Esophagus squamous epithelium (tissue), 5 donors: Measurements from ENCODE around the gene LRRC8E. TPM values are rescaled to one million over a fixed set of nuclear protein-coding genes. Genes with fewer than 3 reads are reported as not detected.

Experiments
- DNase-seq: peaks from one replicate; lab custom pipeline; 2025; lab: John Stamatoyannopoulos, UW
- H3K27ac ChIP-seq, 4 donors: fragments of 200-600 bp; sonication (generic); one replicate each; pipeline ENCODE4 v1.5.1; 2016 to 2019; ENCODE audit warnings: mild to moderate bottlenecking in 1 of 4
- H3K27me3 ChIP-seq, 4 donors: fragments of 200-600 bp; sonication (generic); 1 replicate in 3 of 4; 2 replicates in 1 of 4; pipeline versions ENCODE4 v1.5.1 to v1.6.0; 2017 to 2021; ENCODE audit warnings: antibody characterized with exemption in 1 of 4
- H3K36me3 ChIP-seq, 3 donors: fragments of 200-600 bp; sonication (generic); one replicate each; pipeline ENCODE4 v1.5.1; 2016 to 2019
- H3K4me1 ChIP-seq, 3 donors: fragments of 200-600 bp; sonication (generic); one replicate each; pipeline ENCODE4 v1.5.1; 2017 to 2019
- H3K4me3 ChIP-seq, 4 donors: fragments of 200-600 bp; sonication (generic); 1 replicate in 3 of 4; 2 replicates in 1 of 4; pipeline ENCODE4 v1.5.1; 2016 to 2019; ENCODE audit warnings: mild to moderate bottlenecking in 2 of 4, moderate library complexity in 1 of 4
- H3K9me3 ChIP-seq, 3 donors: fragments of 200-600 bp; sonication (generic); one replicate each; pipeline ENCODE4 v1.5.1; 2016 to 2019
- POLR2A ChIP-seq, 4 donors: fragments of 450-650 bp; IDR thresholded peaks; one replicate each; pipeline ENCODE4 v1.6.1; 2017; ENCODE audit warnings: antibody characterized with exemption in 4 of 4, mild to moderate bottlenecking in 4 of 4, moderate library complexity in 3 of 4
- WGBS, 2 donors: methylation state at CpG; one replicate each; pipeline ENCODE4 v1.1.5; 2018; 5-methylcytosine and 5-hydroxymethylcytosine counted together
- intact Hi-C: fragments of 100-400 bp; cut with DNase I; formaldehyde crosslinking; loops from one replicate; pipeline ENCODE4 v1.15.0; 2022
- total RNA-seq, 4 donors: library from RNA; depleted of rRNA; stranded (reverse); fragments of >200 nt; gene quantifications; one replicate each; pipeline ENCODE4 v1.1.0, GENCODE V29; 2016
- TF ChIP-seq, protein P1 (sequence below), 6 experiments: fragments of 450-650 bp in 4 of 6; fragments of 200-600 bp in 2 of 6; sonication (generic) in 2 of 6; IDR thresholded peaks; one replicate each; pipeline ENCODE4 v1.5.1; 2016 to 2019; ENCODE audit warnings: antibody characterized with exemption in 6 of 6, mild to moderate bottlenecking in 4 of 6, moderate library complexity in 4 of 6
- donor health status: DM: yes; HTN: yes; CAD: no.

LRRC8E gene
- total RNA-seq, 4 donors from 2014 or later, result 7.6 to 17.0 (median 9.5) TPM

GRCh38 chr19:7874076-7874896 lies 14.0 kb upstream of the LRRC8E start, which contains the start of gene PRR36:
TSS of gene PRR36 (minus strand) at chr19:7874390. CDS start at chr19:7873689, 701 bp downstream.
- intact Hi-C loops, result no loop called here

GRCh38 chr19:7874897-7875273 lies 13.4 kb upstream of the LRRC8E start:
- Histone ChIP-seq H3K4me1 (peaks cover 19 to 51% (median 25%) of the 10 kb centered on the region in 3 donors), H3K27ac (no peak overlapping the region), H3K4me3 (peak overlapping the region in 1 of 4 donors; percentile 54), H3K9me3 (no peaks in the 10 kb centered on the region), H3K27me3 (peaks cover 11 to 56% (median 21%) of the 10 kb centered on the region in 4 donors), H3K36me3 (no peaks in the 10 kb centered on the region)
- TF ChIP-seq, protein P1, sequence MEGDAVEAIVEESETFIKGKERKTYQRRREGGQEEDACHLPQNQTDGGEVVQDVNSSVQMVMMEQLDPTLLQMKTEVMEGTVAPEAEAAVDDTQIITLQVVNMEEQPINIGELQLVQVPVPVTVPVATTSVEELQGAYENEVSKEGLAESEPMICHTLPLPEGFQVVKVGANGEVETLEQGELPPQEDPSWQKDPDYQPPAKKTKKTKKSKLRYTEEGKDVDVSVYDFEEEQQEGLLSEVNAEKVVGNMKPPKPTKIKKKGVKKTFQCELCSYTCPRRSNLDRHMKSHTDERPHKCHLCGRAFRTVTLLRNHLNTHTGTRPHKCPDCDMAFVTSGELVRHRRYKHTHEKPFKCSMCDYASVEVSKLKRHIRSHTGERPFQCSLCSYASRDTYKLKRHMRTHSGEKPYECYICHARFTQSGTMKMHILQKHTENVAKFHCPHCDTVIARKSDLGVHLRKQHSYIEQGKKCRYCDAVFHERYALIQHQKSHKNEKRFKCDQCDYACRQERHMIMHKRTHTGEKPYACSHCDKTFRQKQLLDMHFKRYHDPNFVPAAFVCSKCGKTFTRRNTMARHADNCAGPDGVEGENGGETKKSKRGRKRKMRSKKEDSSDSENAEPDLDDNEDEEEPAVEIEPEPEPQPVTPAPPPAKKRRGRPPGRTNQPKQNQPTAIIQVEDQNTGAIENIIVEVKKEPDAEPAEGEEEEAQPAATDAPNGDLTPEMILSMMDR (IDR thresholded peaks at IDR 0.05), result no peak
- no peak for DNase-seq
- intact Hi-C loops, result no loop called here
- 24 to 57% methylated on average over 8 to 11 of the region's 12 CpGs for whole genome bisulfite sequencing, 2 donors

More at GRCh38 chr19:7874076-7874896, 14.0 kb upstream of the LRRC8E start, which contains the start of gene PRR36:
- Histone ChIP-seq H3K4me3 (peak within 1 kb of the TSS in 2 of 4 donors; percentile 26 to 54), H3K4me1 (peaks cover 20 to 57% (median 31%) of the 10 kb centered on the region in 3 donors), H3K27ac (no peak within 1 kb of the TSS), H3K36me3 (no peaks in the 10 kb centered on the region), H3K27me3 (peaks cover 11 to 56% (median 21%) of the 10 kb centered on the region in 4 donors), H3K9me3 (no peaks in the 10 kb centered on the region)
- DNase-seq, result no peak
- WGBS, 2 donors, result no CpG with 5 or more reads among the region's 88 CpGs
- no peak for TF ChIP-seq POLR2A (IDR thresholded peaks at IDR 0.05)
- TF ChIP-seq, protein P1 (IDR thresholded peaks at IDR 0.05), result no peak

DNA sequence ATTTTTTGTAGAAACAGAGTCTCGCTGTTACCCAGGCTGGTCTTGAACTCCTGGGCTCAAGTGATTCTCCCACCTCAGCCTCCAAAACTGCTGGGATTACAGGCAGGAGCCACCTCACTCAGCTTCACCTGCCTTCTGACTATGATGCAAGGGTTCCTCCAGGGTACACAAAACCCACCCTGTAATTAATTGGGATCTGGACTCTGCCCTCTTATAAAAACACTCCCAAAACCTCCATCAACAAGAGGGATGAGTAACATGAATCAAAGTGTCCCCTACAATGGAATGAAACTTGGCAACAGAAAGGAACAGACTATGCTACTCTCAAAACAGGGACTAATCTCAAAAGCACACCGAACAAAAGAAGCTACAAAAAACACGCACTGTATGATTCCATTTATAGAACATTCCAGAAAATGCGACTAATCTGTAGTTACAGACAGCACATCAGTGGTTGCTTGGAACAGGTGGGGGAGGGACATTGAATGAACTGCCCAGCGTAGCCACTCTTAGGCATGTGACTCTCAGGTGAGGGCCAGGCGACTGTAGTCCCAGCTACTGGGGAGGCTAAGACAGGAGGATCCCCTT lies 11.0 kb upstream of the LRRC8E start:
- intact Hi-C loops, result no loop called here
- H3K4me1 ChIP-seq, result peaks cover 8 to 27% (median 10%) of the 10 kb centered on the region in 3 donors
- H3K4me3 ChIP-seq, result no peak overlapping the region
- peaks cover 10 to 54% (median 20%) of the 10 kb centered on the region in 4 donors for H3K27me3 ChIP-seq
- no peaks in the 10 kb centered on the region for H3K9me3 ChIP-seq
- H3K27ac ChIP-seq, result no peak overlapping the region
- TF ChIP-seq, protein P1 (IDR thresholded peaks at IDR 0.05), result no peak
- TF ChIP-seq POLR2A (IDR thresholded peaks at IDR 0.05), result no peak
- no peak for DNase-seq
- 47 to 67% methylated on average over 6 of the region's 6 CpGs for whole genome bisulfite sequencing, 2 donors
- no peaks in the 10 kb centered on the region for H3K36me3 ChIP-seq

- DNase-seq, result no peak
- peaks cover 0 to 35% (median 5%) of the 10 kb centered on the region in 4 donors for H3K27me3 ChIP-seq
- H3K9me3 ChIP-seq, result no peaks in the 10 kb centered on the region
- H3K36me3 ChIP-seq, result no peaks in the 10 kb centered on the region
- H3K27ac ChIP-seq, result no peak overlapping the region
- WGBS, 2 donors, result 62 to 80% methylated on average over 3 to 5 of the region's 18 CpGs
- TF ChIP-seq POLR2A (IDR thresholded peaks at IDR 0.05), result no peak
- TF ChIP-seq, protein P1 (IDR thresholded peaks at IDR 0.05), result no peak
- peaks cover 0 to 7% (median 2%) of the 10 kb centered on the region in 3 donors for H3K4me1 ChIP-seq
- H3K4me3 ChIP-seq, result no peak overlapping the region
- intact Hi-C loops, result no loop called here
These were observed 9.1 kb upstream of the LRRC8E start for GRCh38 chr19:7879111-7879807.
